ENCODE results near the gene CTDSPL. TPM values are rescaled to one million over a fixed set of nuclear protein-coding genes. Genes with fewer than 3 reads are reported as not detected.

Gene CTDSPL
- polyA plus RNA-seq, 4 donors, result 65.3 to 111 (median 106) TPM

GRCh38 chr3:37910671-37911400 lies 49.2 kb downstream of the CTDSPL start:
- DNase-seq (ENCODE audit: low read depth in 4 of 4, low spot score in 3 of 4), result peak in 1 of 4 donors; percentile 44

GRCh38 chr3:37912052-37912733 lies 50.5 kb downstream of the CTDSPL start:
- DNase-seq (ENCODE audit: low read depth in 4 of 4, low spot score in 3 of 4), result no peak

- no peak for DNase-seq (ENCODE audit: low read depth in 4 of 4, low spot score in 3 of 4)
Measured at GRCh38 chr3:37913522-37913921, 51.8 kb downstream of the CTDSPL start.

- no peak for DNase-seq (ENCODE audit: low read depth in 4 of 4, low spot score in 3 of 4)
Measured at GRCh38 chr3:37916685-37917084, 55.0 kb downstream of the CTDSPL start.

GRCh38 chr3:37918627-37919026 lies 56.9 kb downstream of the CTDSPL start:
- DNase-seq (ENCODE audit: low read depth in 4 of 4, low spot score in 3 of 4), result no peak

- DNase-seq (ENCODE audit: low read depth in 4 of 4, low spot score in 3 of 4), result no peak
Measured at GRCh38 chr3:37920156-37920699, 58.5 kb downstream of the CTDSPL start.

GRCh38 chr3:37921025-37921424 lies 59.3 kb downstream of the CTDSPL start:
- no peak for DNase-seq (ENCODE audit: low read depth in 4 of 4, low spot score in 3 of 4)

- no peak for DNase-seq (ENCODE audit: low read depth in 4 of 4, low spot score in 3 of 4)
Measured at GRCh38 chr3:37922721-37923568, 61.3 kb downstream of the CTDSPL start.

- DNase-seq (ENCODE audit: low read depth in 4 of 4, low spot score in 3 of 4), result no peak
Measured at GRCh38 chr3:37923569-37924040, 61.9 kb downstream of the CTDSPL start.

- DNase-seq (ENCODE audit: low read depth in 4 of 4, low spot score in 3 of 4), result no peak
Measured at GRCh38 chr3:37924453-37924852, 62.8 kb downstream of the CTDSPL start.

- DNase-seq (ENCODE audit: low read depth in 4 of 4, low spot score in 3 of 4), result no peak
Measured at GRCh38 chr3:37925157-37925556, 63.5 kb downstream of the CTDSPL start.

GRCh38 chr3:37926611-37927010 lies 64.9 kb downstream of the CTDSPL start:
- no peak for DNase-seq (ENCODE audit: low read depth in 4 of 4, low spot score in 3 of 4)

- DNase-seq (ENCODE audit: low read depth in 4 of 4, low spot score in 3 of 4), result no peak
Measured at GRCh38 chr3:37930495-37930894, 68.8 kb downstream of the CTDSPL start.

GRCh38 chr3:37932505-37932904 lies 70.8 kb downstream of the CTDSPL start:
- DNase-seq (ENCODE audit: low read depth in 4 of 4, low spot score in 3 of 4), result no peak

- DNase-seq (ENCODE audit: low read depth in 4 of 4, low spot score in 3 of 4), result no peak
Measured at GRCh38 chr3:37934631-37935289, 73.1 kb downstream of the CTDSPL start.

- DNase-seq (ENCODE audit: low read depth in 4 of 4, low spot score in 3 of 4), result no peak
Measured at GRCh38 chr3:37935290-37935668, 73.6 kb downstream of the CTDSPL start.

- DNase-seq (ENCODE audit: low read depth in 4 of 4, low spot score in 3 of 4), result no peak
Measured at GRCh38 chr3:37935756-37936666, 74.3 kb downstream of the CTDSPL start.

- DNase-seq (ENCODE audit: low read depth in 4 of 4, low spot score in 3 of 4), result no peak
Measured at GRCh38 chr3:37937156-37937555, 75.5 kb downstream of the CTDSPL start.

GRCh38 chr3:37938011-37938410 lies 76.3 kb downstream of the CTDSPL start:
- DNase-seq (ENCODE audit: low read depth in 4 of 4, low spot score in 3 of 4), result no peak
